Cardiac fibroblast (primary cell): ENCODE measurements around the gene PPP3CA.
A peak's percentile ranks its signal among the peaks of the same experiment; 100 is the strongest.

Experiments used
- DNase-seq, 2 donors: peaks; one replicate each; pipeline versions ENCODE4 v3.0.0 to v3.0.0-alpha.2; 2010; ENCODE audit warnings: low read depth in 2 of 2
- H3K4me3 ChIP-seq, 2 donors: replicated peaks in 1 of 2; 1 replicate in 1 of 2; 2 replicates in 1 of 2; pipeline ENCODE4 v1.5.1; 2011; ENCODE audit warnings: low read depth in 2 of 2, low read length in 2 of 2, mild to moderate bottlenecking in 2 of 2, moderate library complexity in 1 of 2
- CTCF ChIP-seq: IDR thresholded peaks from one replicate; pipeline ENCODE4 v1.5.1; 2011; ENCODE audit warnings: low read depth, mild to moderate bottlenecking, low read length, inconsistent platforms

The PPP3CA gene

DNA sequence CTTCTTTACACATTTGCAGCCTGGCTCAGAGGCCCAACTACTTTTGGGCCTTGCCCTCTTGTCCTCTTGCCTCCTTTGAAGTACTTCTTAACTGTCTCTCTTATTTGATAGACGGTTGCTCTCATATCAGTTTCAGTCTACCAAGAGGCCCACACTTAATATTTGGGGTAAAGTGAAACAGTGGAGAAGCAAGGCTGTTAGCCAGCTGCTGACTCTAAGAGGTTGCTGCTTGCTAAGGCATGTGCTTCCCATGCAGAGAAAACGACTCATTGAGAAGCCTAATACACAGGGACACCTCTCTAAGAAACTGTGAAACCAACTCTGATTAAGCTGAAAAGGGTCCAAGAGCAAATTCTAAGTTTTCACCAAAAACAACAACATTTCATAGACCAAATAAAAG, 94.6 kb downstream of the PPP3CA start:
- DNase-seq: peak; percentile 22 to 34
- no peak for TF ChIP-seq CTCF
- no peak overlapping the region for H3K4me3 ChIP-seq

- DNase-seq: no peak
- TF ChIP-seq CTCF: no peak
- H3K4me3 ChIP-seq: no peak overlapping the region
These were observed 96.1 kb downstream of the PPP3CA start for GRCh38 chr4:101251261-101251660.

DNA sequence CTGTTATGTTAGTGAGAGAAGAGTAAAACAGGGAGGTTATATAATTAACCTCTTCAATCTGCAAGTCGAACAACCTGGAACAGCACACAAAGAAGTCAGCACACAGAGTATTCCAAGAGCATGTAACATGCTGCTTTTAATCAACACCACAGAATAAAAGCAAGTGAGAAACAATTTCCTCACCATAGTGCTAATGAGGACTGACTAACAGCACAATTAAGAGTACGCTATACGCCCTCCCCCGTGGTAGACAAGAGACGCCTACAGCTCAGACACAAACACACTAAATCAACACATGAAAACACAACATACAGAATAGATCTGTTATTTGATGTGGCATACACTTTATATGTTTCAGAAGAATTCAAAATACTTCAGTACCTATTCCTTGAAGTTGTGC, 103.0 kb downstream of the PPP3CA start:
- DNase-seq: no peak
- TF ChIP-seq CTCF: no peak
- no peak overlapping the region for H3K4me3 ChIP-seq

- no peak overlapping the region for H3K4me3 ChIP-seq
- DNase-seq: no peak
- TF ChIP-seq CTCF: no peak
These were observed 104.9 kb downstream of the PPP3CA start for GRCh38 chr4:101242441-101242840.

GRCh38 chr4:101240099-101240498, 107.2 kb downstream of the PPP3CA start:
- TF ChIP-seq CTCF: no peak
- DNase-seq: no peak
- no peak overlapping the region for H3K4me3 ChIP-seq

DNA sequence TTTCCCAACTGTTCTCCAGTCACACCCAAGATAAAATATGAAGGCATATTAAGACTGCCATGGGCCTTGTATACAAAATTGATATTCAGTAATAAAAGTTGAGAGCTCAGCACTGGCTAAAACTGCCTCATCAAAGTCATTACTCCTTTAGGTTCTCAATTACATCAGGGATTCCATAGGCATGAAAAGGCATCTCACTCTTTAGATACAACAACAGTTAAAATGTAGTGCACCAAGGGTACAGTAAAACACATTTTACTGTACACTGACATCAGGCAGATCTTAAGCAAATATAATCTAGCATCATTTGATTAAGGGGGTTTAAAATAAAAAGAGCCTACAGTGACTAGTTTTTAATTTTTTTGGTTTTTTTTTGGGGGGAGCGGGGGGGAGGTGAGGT, 107.7 kb downstream of the PPP3CA start:
- TF ChIP-seq CTCF: no peak
- no peak overlapping the region for H3K4me3 ChIP-seq

GRCh38 chr4:101238706-101239105, 108.6 kb downstream of the PPP3CA start:
- no peak for TF ChIP-seq CTCF
- peak; percentile 77 to 78 for DNase-seq

More for the DNA sequence above, 107.7 kb downstream of the PPP3CA start:
- peak in 1 of 2 donors; percentile 23 for DNase-seq

More at GRCh38 chr4:101238706-101239105, 108.6 kb downstream of the PPP3CA start:
- no peak overlapping the region for H3K4me3 ChIP-seq
